DND-41 (cell line): ENCODE data around the gene WNK1.

Source experiments
- CTCF ChIP-seq: IDR thresholded peaks from 2 replicates; pipeline ENCODE4 v1.5.1; 2012; ENCODE audit warnings: borderline replicate concordance, low read length, moderate library complexity, mild to moderate bottlenecking; ENCODE audit not compliant: poor library complexity, severe bottlenecking; ENCODE audit errors: extremely low read depth
- EZH2 ChIP-seq: IDR thresholded peaks from 3 replicates; pipeline ENCODE4 v1.6.1; 2012; ENCODE audit warnings: borderline replicate concordance, low read depth, mild to moderate bottlenecking, moderate library complexity, low read length, inconsistent platforms; ENCODE audit not compliant: severe bottlenecking

- TF ChIP-seq CTCF (no peak), EZH2 (no peak)
Observed at GRCh38 chr12:817941-818600, 65.7 kb downstream of the WNK1 start.
